Measurements from ENCODE around the gene ADGRF1. TPM values are rescaled to one million over a fixed set of nuclear protein-coding genes. Genes with fewer than 3 reads are reported as not detected.

The ADGRF1 gene
- total and polyA plus RNA-seq, 3 donors from 2014 or later, result 2.4 to 5.4 (median 2.4) TPM

DNA sequence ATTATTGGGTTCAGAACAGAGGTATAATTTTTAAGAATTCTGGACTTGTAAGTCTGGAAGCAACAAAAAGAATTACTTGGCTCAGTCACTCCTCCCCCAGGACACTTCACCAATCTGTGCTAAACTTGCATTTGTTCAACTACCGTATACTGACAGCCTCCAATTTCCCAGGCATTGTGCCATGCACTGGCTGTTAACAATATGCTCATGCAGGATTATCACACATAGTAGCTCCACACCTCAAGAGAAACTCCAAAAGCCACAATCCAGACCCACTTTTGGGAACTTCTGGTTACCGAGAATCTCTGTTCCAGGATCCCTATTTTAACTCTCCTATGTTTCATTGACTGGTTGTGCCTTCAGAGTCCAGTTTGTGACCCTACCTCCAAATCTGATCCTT, 7.7 kb downstream of the ADGRF1 start:
- DNase-seq, result no peak
- peaks cover 16% of the 10 kb centered on the region for H3K4me1 ChIP-seq
- intact Hi-C loops (cut with DNase I; ENCODE audit: low total_unique reads), result no loop called here

DNA sequence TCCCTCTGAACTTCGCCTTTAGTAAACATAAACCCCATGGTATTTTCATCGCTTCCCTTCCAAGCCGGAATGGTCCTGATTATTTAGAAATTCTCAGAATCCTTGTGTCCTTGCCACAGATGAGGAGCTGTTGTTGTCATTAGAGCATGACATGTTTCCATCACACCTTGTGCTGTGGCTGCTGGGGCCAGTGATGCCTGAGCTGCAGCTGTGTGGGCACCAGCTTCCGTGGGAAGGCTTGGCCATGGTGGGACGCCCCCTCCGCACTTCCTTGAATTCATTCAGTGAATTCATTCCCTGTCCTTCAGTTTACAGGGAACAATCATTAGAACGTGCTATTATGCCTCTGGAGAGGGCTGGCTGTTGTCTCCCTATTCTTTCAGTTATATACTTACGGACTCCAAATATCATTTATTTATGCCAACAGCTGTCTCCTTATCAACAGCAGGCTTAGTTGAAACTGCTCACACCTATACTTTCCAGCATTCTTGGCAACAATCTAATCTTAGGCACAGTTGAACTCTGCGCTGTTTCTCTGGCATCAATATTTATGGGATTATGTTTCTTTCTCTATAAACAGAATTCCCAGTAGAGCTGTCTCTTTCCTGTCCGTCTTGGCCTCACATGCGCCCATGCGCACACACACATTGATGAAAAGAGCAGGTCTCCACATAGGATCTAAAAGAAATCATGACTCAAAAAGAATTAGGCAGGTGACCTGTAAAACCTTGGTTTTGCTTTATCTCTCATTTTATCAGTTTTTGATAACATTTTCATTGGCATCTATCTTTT, 9.0 kb downstream of the ADGRF1 start:
- no peak for TF ChIP-seq POLR2A (IDR thresholded peaks at IDR 0.05)
- TF ChIP-seq, protein P1, sequence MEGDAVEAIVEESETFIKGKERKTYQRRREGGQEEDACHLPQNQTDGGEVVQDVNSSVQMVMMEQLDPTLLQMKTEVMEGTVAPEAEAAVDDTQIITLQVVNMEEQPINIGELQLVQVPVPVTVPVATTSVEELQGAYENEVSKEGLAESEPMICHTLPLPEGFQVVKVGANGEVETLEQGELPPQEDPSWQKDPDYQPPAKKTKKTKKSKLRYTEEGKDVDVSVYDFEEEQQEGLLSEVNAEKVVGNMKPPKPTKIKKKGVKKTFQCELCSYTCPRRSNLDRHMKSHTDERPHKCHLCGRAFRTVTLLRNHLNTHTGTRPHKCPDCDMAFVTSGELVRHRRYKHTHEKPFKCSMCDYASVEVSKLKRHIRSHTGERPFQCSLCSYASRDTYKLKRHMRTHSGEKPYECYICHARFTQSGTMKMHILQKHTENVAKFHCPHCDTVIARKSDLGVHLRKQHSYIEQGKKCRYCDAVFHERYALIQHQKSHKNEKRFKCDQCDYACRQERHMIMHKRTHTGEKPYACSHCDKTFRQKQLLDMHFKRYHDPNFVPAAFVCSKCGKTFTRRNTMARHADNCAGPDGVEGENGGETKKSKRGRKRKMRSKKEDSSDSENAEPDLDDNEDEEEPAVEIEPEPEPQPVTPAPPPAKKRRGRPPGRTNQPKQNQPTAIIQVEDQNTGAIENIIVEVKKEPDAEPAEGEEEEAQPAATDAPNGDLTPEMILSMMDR (IDR thresholded peaks at IDR 0.05), result no peak
- intact Hi-C loops (cut with DNase I; ENCODE audit: low total_unique reads), result no loop called here
- peaks cover 16% of the 10 kb centered on the region for H3K4me1 ChIP-seq
- H3K9me3 ChIP-seq, result no peaks in the 10 kb centered on the region
- no peak overlapping the region for H3K27ac ChIP-seq
- no peaks in the 10 kb centered on the region for H3K36me3 ChIP-seq (ENCODE audit: low read depth, missing control alignments)
- WGBS, 2 donors, result 79 to 85% methylated on average over 12 of the region's 12 CpGs
- no peak overlapping the region for H3K4me3 ChIP-seq
- DNase-seq, result no peak
- no peaks in the 10 kb centered on the region for H3K27me3 ChIP-seq

More for the DNA sequence above, 7.7 kb downstream of the ADGRF1 start:
- no peak for TF ChIP-seq POLR2A (IDR thresholded peaks at IDR 0.05)
- TF ChIP-seq, protein P1 (IDR thresholded peaks at IDR 0.05), result no peak
- Histone ChIP-seq H3K36me3 (ENCODE audit: low read depth, missing control alignments) (no peaks in the 10 kb centered on the region), H3K27ac (no peak overlapping the region), H3K4me3 (no peak overlapping the region), H3K27me3 (no peaks in the 10 kb centered on the region), H3K9me3 (no peaks in the 10 kb centered on the region)
- WGBS, 2 donors, result 53 to 65% methylated on average over 2 of the region's 2 CpGs

DNA sequence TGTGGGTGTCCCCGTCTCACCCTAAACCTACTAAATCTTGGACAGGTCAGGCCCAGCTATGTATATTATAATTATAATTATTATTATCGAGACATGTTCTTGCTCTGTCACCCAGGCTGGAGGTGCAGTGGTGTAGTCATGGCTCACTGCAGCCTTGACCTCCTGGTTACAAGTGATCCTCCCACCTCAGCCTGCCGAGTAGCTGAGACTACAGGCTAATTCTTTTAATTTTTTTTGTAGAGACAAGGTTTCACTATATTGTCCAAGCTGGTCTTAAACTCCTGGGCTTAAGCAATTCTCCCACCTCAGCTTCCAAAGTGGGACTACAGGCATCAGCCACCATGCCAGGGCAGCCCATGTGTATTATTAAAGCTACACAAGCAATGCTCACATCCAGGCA, 10.5 kb downstream of the ADGRF1 start:
- WGBS, 2 donors, result 69 to 72% methylated on average over 3 of the region's 3 CpGs
- H3K27ac ChIP-seq, result peak overlapping the region in 1 of 2 donors; percentile 38
- DNase-seq, result no peak
- H3K27me3 ChIP-seq, result no peaks in the 10 kb centered on the region
- H3K36me3 ChIP-seq (ENCODE audit: low read depth, missing control alignments), result no peaks in the 10 kb centered on the region
- no peak overlapping the region for H3K4me3 ChIP-seq
- no peaks in the 10 kb centered on the region for H3K9me3 ChIP-seq
- TF ChIP-seq, protein P1 (IDR thresholded peaks at IDR 0.05), result no peak
- no peak for TF ChIP-seq POLR2A (IDR thresholded peaks at IDR 0.05)
- intact Hi-C loops (cut with DNase I; ENCODE audit: low total_unique reads), result no loop called here
- peaks cover 16% of the 10 kb centered on the region for H3K4me1 ChIP-seq

DNA sequence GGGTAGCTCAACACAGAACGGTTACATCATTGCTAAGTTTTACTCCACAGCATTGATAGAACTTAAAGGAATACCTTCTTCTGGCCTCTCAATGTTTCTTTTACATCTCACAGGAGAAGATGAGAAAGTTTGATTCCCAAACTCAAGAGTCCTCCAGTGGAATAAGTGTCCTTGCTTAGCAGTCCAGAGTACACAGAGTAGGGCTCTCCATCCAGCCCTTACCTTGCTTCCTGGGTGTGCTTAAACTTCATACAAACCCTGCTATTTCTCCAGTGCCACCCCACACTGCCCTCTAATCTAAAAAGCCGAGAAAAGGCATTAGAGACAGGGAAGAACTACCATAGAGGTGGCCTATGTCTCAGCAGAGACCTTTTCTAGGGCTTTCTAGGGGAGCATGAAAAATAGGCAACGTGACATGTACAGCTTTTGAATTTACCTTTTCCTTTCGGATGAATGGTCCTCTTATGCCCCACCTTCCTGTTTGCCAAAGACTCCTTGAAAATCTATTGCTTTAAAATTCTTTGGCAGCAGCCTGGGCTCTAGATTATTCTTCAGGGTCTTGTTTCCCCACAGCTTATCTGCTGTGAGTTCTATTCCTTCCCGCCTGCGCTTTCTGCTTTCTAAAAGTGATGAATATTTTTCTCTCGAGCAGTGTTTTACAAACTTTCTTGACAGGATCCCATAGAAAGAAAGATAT, 12.1 kb downstream of the ADGRF1 start:
- Histone ChIP-seq H3K9me3 (no peaks in the 10 kb centered on the region), H3K4me1 (peaks cover 15% of the 10 kb centered on the region), H3K36me3 (ENCODE audit: low read depth, missing control alignments) (no peaks in the 10 kb centered on the region), H3K4me3 (no peak overlapping the region), H3K27ac (no peak overlapping the region), H3K27me3 (no peaks in the 10 kb centered on the region)
- WGBS, 2 donors, result 86 to 87% methylated on average over 7 of the region's 7 CpGs
- TF ChIP-seq, protein P1 (IDR thresholded peaks at IDR 0.05), result no peak
- no peak for TF ChIP-seq POLR2A (IDR thresholded peaks at IDR 0.05)
- DNase-seq, result no peak
- intact Hi-C loops (cut with DNase I; ENCODE audit: low total_unique reads), result no loop called here
